Measurements from ENCODE around the gene RNF113A.
"Not testable (repeated sequence)": the region's sequence is repeated elsewhere in the genome, so short reads cannot be mapped to it uniquely, and the experiment has no call there.

Gene RNF113A

DNA sequence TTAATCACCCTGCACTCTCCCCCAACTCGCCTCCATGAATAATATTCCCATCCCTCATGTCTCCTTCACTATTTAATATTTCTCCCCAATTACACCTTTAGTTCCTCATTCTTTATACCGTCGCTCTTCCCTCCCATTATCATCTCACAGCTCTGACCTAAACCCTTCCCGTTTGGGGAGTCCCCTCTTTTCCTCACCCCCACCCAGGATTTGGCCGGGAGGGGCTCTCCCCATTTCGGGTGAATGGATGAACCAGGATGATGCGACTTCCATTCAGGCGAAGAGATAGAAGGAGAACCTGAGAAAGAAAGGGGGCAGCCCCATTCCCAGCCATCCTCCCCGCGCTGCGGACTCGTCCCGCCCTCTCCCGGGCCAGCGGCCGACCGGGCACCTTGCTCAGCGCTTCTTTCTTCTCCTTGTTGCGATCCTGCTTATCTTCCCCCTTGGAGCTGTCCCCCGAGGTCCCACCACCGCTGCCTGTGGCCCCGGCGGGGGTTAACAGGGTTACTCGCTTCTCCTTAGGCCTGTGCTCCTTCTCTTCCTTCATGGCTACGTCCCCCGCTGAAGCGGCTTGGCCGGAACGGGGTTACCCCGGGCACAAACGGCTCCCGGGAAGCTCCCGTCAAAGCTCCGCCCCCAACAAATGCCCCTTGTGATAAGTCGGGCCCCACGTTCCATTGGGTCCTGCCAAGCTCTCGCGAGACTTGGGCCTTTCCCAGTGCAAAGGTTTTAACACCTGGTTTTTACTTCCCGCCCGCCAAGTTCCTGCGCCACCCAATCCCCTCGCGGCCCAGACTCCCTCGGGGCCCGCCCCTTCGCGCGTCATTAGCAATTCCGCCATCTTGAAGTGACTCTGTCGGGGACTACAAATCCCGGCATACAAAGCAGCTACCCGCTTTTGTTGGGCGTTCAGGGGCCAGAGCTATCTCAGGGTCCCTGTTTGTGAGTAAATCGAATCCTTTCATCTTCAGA is 18.9 kb downstream of the RNF113A start, which contains the start of gene UPF3B:
UPF3B (minus strand) TSS at position 582 of the 972 bp plus-strand sequence; CDS start at position 547, 35 bp downstream.
- FAIRE-seq (peak; percentile 96), DNase-seq (ENCODE audit: insufficient read length, low spot score) (peak; percentile 67)

DNA sequence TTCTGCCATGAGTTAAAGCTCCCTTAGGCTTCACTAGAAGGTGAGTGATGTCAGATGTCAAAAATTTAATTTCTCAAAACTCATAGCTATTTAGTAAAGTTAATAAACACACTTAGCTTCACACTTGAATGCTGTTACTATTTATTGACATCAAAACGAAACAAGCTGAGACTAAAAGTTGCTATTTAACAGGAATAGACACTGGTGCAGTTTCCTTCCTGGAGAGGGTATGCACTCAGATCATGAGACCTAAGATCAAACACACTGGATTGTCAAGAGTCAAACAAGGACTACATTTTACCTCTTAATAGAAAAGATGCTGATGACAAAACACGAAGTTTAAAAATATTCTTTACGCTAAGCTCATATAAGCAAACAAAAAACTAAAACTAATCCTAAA is 37.6 kb downstream of the RNF113A start:
- FAIRE-seq, result peak; percentile 90

GRCh38 chrX:119828446-119828845 is 43.1 kb downstream of the RNF113A start:
- no peak for FAIRE-seq
- DNase-seq (ENCODE audit: insufficient read length, low spot score), result no peak

More for the DNA sequence above, 37.6 kb downstream of the RNF113A start:
- no peak for DNase-seq (ENCODE audit: insufficient read length, low spot score)

DNA sequence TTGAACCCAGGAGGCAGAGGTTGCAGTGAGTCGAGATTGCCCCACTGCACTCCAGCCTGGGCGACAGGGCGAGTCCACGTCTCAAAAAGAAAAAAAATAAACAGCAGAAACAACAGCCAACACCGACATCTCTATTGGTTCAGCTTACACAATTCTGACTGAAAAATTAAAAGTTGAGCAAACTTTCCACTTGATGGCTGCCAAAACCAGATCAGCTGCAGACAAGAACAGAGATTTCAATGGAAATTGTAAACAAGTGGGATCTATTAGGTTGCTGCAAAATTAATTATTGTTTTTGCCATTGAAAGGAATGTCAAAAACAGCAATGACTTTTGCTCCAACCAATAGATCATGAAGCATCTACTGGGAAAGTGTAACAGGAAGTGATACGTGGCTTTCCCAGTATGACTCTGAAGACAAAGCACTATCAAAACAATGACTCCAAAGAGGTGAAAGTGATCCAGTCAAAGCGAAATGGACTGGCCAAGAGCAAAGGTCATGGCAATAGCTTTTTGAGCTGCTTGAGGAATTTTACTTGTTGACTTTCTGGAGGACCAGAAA is 45.1 kb downstream of the RNF113A start:
- FAIRE-seq, result no peak
- DNase-seq (ENCODE audit: insufficient read length, low spot score), result no peak

DNA sequence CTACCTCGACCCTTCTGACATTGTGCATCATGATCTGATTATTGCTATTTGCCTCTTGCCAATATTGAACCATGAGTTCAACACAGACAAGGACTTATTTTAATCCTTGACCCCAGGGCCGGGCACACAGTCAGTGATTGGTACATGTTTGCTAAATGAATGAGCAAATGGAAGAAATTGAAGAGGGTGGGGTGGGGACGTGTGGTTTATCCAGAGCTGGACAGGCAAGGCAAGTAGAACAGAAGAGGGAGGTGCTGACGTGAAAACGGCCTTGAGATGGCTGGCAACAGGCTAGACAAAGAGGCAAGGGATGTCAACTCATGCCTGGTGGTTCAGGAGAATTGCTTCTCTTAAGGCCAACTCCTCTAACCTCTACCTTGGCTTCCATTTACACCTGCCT is 47.3 kb downstream of the RNF113A start:
- DNase-seq (ENCODE audit: insufficient read length, low spot score); FAIRE-seq: not testable (repeated sequence)

DNA sequence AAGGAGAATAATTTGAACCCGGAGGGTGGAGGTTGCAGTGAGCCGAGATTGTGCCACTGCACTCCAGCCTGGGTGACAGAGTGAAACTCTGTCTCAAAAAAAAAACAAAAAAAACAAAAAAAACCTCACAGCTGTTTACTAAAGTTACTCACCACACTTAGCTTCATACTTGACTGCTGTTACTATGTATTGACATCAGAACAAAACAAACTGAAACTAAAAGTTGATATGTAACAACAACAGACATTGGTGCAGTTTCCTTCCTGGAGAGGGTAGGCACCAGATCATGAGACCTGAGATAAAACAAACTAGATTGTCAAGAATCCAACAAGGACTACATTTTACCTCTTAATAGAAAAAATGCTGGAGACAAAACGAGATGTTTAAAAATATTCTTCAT is 49.8 kb downstream of the RNF113A start:
- FAIRE-seq, result peak; percentile 78
- peak; percentile 18 for DNase-seq (ENCODE audit: insufficient read length, low spot score)

All from GM19239 (cell line).